Stimulated activated naive CD4-positive, alpha-beta T cell treated with Interleukin-2 at 50 U/mL for 16 hours (primary cell): ENCODE data around the gene RPTOR.

Source experiments
- DNase-seq: peaks from one replicate; lab custom pipeline; 2025; lab: John Stamatoyannopoulos, UW

The RPTOR gene

DNA sequence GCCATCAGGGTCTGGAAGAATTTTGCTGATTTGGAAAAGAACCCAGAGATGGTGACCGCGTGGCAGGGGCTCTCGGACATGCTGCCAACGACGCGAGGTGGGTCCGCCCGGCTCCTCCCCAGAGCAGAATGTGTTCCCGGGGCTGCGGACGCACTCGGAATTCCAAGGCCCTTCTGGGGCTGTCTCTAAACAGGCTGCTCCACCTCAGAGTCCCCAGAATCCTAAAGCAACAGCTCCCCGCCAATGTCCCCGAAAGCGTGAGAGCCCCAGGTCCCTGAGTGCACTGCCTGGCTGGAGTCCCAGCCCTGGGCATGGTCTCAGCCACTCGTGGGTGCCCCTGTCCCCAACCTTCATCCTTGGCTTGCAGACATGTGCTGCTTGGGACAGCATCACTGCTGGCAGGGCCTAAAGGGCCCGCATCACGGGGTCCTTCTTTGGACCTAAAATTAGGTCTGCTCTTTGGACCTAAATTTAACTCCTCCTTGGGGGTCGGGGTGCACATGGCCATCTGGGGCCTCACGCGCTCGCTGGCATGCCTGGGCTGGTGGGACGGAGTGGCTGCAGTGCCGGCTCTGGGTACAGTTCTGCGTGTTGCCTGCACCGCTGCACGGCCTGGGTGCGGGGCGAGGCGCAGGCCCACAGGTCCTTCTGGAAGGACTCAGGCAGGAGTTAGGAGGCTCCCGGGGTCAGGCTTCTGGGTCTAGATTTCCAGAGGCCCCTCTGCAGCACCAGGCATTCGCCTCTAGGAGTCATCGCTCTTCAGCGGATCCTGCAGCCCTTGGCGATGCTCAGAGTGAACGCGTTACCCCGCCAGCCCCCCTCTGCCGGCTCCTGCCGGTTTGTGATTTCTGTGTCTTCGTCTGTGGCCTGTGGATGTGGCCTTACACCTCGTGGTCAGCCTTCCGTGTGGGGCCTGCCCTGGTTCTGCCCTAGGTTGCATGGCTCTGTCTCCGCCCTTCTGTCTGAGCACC is 405.1 kb downstream of the RPTOR start:
- no peak for DNase-seq

DNA sequence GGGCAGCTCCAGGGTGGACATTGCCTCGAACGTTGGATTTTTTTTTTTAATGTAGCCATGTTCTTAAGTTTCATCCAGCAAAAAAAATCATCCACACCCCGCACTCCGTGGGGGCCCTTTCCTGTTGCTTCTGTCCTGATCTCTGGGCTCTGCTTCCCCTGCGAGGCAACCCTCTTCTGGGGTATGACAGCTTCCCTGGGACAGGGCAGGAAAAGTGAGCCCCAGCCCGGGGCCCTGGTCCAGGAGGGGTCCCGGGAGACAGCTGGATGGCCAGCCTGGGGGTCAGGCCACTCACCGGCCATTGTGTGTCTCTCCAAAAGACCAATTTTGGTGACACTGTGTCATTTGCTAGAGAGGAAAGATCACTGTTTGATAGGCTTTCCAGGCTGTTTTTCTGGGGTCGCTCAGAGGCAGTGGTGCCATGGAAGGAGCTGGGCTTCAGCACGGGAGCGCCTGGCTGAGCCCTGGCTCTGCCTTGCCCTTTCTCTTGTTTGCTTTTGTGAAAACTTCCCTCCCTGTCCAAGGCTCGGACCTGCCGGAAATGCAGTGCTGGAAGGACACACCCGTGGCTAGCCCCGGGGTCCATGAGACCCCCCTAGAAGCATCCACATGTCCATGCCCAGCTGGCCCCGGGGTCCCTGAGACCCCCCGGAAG is 406.0 kb downstream of the RPTOR start:
- no peak for DNase-seq

DNA sequence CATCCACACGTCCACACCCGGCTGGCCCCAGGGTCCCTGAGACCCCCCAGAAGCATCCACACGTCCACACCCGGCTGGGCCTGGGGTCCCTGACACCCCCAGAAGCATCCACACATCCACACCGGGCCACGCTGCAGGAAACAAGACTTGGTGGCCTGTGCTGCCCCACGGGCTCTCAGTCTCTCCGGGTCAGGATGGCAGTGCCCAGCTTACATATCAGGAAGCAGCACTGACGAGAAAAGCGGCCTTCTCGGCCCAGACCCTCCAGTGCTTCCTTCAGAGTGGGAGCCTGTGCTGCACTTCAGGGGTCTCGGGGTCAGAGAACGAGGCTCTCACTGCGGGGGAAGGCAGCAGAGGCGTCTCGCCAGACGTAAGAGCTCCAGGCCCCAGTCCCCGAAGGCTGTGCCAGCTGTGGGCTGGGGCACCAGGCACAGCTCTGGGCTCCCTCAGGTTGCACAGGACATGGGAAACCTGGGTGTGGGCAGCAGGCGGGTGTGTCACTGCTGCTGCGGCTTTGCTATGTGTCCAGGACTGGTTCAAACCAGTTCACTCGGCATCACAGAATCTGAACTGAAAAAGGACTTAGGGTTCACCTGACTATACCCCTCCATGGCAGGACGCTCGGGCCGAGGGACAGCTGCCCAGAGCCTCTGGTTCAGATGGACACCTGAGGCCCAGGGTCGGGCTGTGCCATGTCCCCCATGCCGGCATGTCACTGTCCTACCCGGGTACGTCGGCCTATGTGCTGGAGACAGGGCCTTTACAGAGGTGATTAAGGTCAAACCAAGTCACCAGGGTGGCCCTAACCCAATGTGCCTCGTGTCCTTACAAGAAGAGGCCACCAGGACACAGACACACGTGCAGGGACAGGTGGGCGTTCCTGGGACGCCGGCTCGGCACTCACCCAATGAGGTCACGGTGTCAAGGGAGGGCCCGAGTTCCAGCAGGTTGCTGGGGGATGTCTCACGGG is 406.8 kb downstream of the RPTOR start:
- DNase-seq = no peak

GRCh38 chr17:80952291-80952690 is 407.7 kb downstream of the RPTOR start:
- DNase-seq = no peak

DNA sequence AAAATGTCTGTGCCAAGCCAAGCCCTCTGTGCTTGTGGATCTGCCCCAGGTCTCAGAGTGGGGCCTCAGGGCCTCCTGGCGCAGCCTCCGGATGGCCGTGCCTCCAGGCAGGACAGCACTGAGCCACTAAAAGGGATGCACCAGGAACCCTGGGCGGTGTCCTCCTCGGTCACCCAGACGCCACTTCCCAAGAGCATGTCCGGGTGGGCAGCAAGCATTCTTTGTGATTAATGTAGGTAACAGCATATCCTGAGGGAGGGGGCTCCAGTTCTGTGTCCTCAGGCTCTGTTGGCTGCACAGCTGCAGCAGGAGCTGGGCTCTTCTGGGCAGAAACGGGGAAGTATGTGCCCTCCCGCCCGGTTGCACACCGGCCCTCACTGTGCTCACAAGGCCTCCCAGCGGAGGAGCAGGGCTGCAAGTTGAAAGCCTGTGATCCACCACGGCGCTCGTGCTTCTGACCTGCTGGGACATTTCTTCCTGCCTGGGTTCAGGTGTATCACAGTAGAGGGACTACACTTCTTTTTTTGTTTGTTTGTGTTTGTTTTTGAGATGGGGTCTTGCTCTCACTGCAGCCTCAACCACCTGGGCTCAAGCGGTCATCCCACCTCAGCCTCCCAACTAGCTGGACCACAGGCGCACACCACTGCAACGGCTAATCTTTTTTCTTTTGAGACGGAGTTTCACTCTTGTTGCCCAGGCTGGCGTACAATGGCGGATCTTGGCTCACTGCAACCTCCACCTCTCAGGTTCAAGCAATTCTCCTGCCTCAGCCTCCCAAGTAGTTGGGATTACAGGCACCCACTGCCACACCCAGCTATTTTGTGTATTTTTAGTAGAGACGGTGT is 409.1 kb downstream of the RPTOR start:
- DNase-seq = no peak

GRCh38 chr17:80955078-80955477 is 410.4 kb downstream of the RPTOR start:
- no peak for DNase-seq

DNA sequence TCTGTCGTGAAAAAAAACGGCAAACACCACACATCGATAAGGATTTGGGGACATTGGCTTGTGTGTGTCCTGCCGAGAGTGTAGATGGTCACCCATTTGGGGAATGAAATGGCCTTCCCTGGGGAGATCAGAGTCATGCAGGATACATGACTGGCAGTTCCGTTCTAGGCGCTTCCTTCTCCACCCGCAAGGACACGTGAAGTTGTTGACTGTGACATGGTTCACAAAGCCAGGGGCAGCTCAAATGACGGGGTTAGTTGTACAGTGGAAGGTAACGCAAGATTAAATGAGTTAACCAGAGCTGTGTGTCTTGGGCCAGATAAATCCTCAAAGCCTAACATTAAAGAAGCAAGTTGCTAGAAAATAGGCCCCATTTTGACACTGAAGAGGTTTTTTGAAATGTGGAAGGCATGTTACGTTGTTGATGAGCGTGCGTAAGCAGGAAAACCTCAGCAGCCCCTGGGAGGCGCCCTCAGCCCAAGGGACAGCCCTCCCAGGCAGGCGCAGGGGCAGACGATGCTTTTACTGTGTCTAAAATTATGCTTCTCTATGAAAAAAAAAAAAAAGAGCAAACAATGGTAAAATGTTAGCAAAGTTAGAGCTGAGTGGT is 411.1 kb downstream of the RPTOR start:
- no peak for DNase-seq

DNA sequence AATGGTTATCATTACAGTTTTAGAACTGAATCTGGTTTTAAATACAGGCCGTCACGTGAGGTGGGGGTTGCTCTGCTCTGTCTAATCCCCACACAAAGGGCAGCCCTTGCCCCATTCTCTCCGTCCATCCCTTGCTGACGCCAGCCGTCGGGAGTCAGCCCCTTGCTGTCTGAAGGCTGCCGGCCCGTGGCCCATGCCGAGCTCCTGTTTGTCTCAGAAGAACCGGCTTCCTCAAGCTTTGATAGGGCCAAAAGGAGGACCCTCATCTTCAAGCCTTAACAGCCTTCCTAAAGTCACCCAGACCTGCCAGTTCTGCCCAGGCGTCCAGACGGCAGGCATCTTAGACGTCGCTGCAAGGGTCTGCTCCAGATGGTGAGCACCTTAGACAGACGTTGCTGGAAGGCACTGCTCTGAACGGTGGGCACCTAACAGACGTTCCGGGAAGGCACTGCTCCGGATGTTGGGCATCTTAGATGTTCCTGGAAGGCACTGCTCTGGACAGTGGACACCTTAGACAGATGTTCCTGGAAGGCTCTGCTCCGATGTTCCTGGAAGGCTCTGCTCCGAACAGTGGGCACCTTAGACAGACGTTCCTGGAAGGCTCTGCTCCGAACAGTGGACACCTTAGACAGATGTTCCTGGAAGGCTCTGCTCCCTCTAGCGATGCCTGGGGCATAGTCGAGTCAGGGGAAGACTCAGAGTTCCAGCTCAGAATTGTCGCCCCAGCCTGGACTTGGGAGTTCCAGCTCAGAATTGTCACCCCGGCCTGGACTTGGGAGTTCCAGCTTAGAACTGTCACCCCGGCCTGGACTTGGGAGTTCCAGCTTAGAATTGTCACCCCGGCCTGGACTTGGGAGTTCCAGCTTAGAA is 411.9 kb downstream of the RPTOR start:
- no peak for DNase-seq

DNA sequence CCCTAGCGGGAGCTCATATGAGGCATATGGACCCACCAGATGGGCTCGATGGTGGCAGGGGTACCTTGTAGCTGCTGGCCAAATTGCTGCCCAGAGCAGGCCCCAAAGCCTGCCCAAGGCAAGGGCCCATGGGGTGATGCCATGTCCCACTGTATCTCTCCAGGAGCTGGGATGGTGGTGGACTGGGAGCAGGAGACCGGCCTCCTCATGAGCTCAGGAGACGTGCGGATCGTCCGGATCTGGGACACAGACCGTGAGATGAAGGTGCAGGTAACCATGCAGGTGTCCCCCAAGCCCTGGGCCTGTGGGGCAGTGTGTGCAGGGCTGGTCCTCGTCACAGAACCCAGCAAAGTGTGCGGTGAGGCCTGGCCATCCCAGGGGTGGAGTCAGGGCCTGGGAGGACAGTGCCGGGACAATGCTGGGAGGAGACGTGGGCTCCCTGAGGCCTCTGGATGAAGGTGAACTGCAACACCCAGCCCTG is 412.9 kb downstream of the RPTOR start:
- DNase-seq = no peak

- DNase-seq = no peak
These were observed 414.8 kb downstream of the RPTOR start for GRCh38 chr17:80959330-80960036.

DNA sequence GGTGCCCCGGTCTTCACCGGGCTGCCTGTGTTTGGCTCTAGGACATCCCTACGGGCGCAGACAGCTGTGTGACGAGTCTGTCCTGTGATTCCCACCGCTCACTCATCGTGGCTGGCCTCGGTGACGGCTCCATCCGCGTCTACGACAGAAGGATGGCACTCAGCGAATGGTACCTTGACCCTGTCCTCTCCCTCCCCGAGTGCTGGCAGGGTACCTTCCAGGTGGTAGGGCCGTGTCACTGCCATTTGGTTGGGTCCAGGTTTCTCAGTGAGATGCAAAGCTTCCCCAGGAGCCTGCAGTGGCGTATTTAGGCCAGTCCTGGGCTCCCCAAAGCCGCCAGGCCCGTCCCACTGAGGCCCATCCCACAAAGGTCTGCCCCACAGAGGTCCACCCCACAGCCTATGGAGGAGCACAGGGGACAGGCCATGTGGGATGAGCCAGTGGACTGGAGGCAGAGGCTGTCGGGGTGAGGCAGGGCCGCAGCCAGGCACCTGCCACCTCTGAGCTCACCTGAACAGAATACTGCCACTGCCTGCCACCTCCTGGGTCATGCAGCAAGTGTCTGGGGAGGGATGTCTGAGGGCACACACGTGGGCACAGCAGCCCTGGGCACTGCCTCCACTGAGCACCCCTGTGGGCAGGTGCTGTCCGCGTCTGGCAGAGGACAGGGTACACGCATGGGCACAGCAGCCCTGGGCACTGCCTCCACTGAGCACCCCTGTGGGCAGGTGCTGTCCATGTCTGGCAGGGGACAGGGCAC is 415.6 kb downstream of the RPTOR start:
- DNase-seq = no peak

DNA sequence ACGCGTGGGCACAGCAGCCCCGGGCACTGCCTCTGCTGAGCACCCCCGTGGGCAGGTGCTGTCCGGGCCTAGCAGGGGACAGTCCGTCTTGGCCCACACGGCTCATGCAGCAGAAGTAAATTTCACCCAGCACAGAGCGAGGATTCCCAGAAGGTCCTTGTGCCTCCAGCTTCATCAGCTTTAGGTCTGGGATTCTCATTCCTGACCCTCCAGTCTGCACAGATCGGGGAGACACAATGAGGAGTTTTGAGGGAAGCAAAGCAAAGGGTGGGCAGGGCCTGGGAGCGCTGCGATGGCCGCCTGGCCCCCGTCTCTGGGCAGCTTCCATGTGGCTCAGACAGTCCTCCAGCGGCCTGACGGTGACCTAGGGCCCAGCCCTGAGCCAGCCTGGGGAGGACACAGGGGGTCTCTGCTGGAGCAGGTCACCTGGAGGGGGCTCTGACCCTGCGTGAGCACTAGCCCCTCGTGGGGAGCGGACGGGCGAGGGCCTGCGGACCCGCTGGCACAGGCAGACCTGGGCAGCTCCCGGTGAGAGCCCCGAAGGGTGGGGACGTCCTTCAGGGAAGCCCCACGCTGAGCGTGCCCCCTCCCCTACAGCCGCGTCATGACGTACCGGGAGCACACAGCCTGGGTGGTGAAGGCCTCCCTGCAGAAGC is 416.3 kb downstream of the RPTOR start:
- DNase-seq = no peak

DNA sequence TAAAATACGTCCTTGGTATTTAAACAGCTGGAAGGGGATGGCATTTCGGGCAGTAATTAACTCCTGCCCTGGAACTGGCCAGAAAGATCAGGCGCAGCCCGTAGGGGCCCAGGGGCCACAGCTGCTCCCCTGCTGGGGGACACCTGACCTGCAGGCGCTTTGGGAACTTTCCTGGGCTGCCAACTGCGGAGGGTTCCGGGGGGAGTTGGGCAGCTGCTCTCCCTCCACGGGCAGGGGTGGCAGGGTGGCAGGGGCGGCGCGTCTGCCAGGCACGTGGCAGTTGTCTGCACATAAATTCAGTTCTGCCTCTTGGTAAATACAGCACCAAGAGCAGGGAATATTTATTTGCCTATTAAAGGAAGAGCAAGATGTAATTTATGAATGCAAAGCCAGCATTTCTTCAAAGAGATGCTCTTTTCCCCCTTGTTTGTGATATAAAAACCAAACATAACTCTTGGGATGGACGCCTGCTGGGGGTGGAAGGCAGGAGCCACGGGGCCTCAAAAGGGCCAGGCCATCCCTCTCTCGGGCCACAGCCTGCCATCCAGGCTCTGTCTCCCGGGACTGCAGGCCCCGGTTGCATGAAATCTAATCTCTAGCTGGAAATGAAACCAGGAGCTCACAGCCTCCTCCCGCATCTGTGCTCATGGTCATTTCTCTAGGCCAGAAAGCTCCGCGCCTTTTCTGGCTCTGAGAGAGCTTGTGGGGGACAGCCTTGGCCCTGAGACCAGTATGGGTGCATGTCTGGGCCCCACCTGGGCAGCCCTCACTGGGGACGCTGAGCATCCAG is 417.1 kb downstream of the RPTOR start:
- no peak for DNase-seq

GRCh38 chr17:80962356-80963329 is 418.0 kb downstream of the RPTOR start:
- no peak for DNase-seq

DNA sequence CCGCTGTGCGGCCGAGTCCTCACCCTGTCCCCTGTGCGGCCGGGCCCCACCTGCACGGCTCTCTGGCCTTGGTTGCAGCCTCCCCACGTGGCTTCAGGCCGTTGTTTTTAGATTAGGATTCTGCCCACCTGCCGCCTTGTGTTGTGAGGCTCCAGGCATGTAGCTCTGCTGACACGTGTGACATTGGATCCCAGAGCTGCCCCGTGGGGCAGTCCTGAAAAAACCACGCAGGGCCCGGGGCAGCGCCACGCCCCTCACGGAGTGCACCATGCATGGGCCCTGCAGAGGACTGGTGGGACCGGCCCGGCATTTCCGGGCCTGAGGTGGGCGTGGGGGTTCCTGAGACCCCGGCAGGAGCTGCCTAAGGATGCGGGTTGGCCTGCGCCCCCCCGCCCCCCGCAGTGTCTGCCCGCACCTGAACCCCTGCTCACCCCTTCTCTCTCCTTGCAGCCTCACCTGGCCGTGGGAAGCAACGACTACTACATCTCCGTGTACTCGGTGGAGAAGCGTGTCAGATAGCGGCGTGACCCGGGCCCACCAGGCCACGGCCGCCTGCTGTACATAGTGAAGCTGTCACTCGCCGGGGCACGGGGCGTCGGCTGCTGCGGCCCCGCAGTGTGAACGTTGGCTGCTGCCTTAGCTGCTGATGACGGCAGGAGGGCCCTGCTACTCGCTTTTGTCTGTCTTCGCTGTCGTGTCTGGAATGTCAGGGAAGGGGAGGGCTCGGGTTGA is 419.3 kb downstream of the RPTOR start:
- no peak for DNase-seq
